ENCODE results near the gene ENGASE. TPM values are rescaled to one million over a fixed set of nuclear protein-coding genes. Genes with fewer than 3 reads are reported as not detected.

Gene ENGASE
- total and polyA plus RNA-seq, 9 of the 15 experiments (the other 6 are each of a cell fraction or from before 2014, with no cell fraction given): 0.06 to 45.5 (median 13.9) TPM

DNA sequence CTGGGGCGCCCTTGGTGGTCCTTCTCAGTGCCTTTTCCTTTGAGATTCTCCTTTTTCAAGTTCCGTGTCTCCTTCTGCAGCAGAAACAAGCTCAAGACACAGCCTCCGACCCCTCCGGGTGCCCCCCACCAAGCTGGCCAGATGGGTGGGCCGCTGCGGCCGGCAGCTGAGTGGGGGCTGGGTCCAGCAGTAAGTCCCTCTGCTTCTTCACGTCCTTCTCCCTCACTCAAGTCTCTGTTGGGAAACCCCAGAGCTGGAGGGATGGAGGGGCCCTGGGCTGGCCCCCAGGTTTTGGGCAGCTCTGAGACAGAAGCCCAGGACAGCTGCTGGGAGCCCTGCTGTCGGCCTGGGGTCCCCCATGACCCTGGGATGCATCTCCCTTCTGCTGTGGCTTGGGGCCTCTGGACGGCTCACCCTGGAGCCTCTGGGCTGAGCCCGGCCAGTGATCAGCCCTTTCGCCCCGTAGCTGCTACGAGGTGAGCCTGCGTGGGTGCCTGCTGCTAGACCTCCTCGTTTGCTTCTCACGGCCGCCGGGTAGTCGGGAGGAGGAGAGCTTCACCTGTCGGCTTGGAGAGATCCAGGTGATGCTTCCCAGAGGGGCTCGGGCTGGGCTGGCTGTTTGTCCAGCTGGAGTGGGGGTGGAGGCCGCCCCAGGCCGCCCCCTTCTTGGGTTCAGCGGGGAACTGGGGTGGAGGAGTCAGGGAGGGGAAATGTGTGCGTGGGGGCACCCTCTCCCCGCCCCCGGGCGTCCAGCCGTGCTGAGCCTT, 10.7 kb downstream of the ENGASE start:
- TF ChIP-seq HCFC1 (IDR thresholded peaks at IDR 0.05; ENCODE audit: low read depth, low read length) (no peak), SNIP1 (IDR thresholded peaks at IDR 0.05; ENCODE audit: low read depth) (no peak), MYC (IDR thresholded peaks at IDR 0.05; ENCODE audit: low read depth, low read length) (no peak), MYC (CRISPR knock-in tag; IDR thresholded peaks at IDR 0.05; ENCODE audit: borderline replicate concordance, low read depth) (no peak), EWSR1 (IDR thresholded peaks at IDR 0.05; ENCODE audit: borderline replicate concordance, low read depth, partially characterized antibody) (no peak), RBM25 (IDR thresholded peaks at IDR 0.05; ENCODE audit: low read depth, low read length, severe bottlenecking) (no peak), CEBPG (CRISPR knock-in tag; IDR thresholded peaks at IDR 0.05) (no peak), CEBPG (tag; conservative IDR thresholded peaks at IDR 0.05 in 1 of 2, IDR thresholded peaks at IDR 0.05 in 1 of 2) (no peak), ZNF263 (CRISPR knock-in tag; IDR thresholded peaks at IDR 0.05; ENCODE audit: borderline replicate concordance) (no peak)
- TF ChIP-seq, protein P1, sequence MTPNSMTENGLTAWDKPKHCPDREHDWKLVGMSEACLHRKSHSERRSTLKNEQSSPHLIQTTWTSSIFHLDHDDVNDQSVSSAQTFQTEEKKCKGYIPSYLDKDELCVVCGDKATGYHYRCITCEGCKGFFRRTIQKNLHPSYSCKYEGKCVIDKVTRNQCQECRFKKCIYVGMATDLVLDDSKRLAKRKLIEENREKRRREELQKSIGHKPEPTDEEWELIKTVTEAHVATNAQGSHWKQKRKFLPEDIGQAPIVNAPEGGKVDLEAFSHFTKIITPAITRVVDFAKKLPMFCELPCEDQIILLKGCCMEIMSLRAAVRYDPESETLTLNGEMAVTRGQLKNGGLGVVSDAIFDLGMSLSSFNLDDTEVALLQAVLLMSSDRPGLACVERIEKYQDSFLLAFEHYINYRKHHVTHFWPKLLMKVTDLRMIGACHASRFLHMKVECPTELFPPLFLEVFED (CRISPR knock-in tag; conservative IDR thresholded peaks at IDR 0.05): no peak
- TF ChIP-seq, protein P2, sequence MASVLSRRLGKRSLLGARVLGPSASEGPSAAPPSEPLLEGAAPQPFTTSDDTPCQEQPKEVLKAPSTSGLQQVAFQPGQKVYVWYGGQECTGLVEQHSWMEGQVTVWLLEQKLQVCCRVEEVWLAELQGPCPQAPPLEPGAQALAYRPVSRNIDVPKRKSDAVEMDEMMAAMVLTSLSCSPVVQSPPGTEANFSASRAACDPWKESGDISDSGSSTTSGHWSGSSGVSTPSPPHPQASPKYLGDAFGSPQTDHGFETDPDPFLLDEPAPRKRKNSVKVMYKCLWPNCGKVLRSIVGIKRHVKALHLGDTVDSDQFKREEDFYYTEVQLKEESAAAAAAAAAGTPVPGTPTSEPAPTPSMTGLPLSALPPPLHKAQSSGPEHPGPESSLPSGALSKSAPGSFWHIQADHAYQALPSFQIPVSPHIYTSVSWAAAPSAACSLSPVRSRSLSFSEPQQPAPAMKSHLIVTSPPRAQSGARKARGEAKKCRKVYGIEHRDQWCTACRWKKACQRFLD (CRISPR knock-in tag; IDR thresholded peaks at IDR 0.05): no peak
- TF ChIP-seq, protein P3, sequence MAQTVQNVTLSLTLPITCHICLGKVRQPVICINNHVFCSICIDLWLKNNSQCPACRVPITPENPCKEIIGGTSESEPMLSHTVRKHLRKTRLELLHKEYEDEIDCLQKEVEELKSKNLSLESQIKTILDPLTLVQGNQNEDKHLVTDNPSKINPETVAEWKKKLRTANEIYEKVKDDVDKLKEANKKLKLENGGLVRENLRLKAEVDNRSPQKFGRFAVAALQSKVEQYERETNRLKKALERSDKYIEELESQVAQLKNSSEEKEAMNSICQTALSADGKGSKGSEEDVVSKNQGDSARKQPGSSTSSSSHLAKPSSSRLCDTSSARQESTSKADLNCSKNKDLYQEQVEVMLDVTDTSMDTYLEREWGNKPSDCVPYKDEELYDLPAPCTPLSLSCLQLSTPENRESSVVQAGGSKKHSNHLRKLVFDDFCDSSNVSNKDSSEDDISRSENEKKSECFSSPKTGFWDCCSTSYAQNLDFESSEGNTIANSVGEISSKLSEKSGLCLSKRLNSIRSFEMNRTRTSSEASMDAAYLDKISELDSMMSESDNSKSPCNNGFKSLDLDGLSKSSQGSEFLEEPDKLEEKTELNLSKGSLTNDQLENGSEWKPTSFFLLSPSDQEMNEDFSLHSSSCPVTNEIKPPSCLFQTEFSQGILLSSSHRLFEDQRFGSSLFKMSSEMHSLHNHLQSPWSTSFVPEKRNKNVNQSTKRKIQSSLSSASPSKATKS (CRISPR knock-in tag; IDR thresholded peaks at IDR 0.05): no peak
- no TSS peak for BruUV-seq (replicated peaks)
- H3K9ac ChIP-seq (ENCODE audit: insufficient read depth in 1 of 2, low read depth in 2 of 2, low read length in 2 of 2): no peak overlapping the region; a peak in 1 of 4 replicates
- H3K9me3 ChIP-seq (replicated peaks; ENCODE audit: control insufficient read depth, insufficient read depth, low read depth, low read length): no peaks in the 10 kb centered on the region
- peaks cover 0 to 38% of the 10 kb centered on the region in 2 experiments; a peak in 2 of 5 replicates for H3K4me1 ChIP-seq (replicated peaks in 1 of 2; ENCODE audit: control insufficient read depth in 2 of 2, insufficient read depth in 2 of 2, low read length in 2 of 2)
- H3K4me3 ChIP-seq: no peak overlapping the region
- peaks cover 7% of the 10 kb centered on the region for H3K9me1 ChIP-seq (ENCODE audit: control insufficient read depth, insufficient read depth, low read length)
- no peak for ATAC-seq
- H3K27me3 ChIP-seq (ENCODE audit: control insufficient read depth in 2 of 2, insufficient read depth in 2 of 2, low read length in 2 of 2): no peaks in the 10 kb centered on the region
- H4K20me1 ChIP-seq (replicated peaks; ENCODE audit: control insufficient read depth, insufficient read depth, low read length): peaks cover 29% of the 10 kb centered on the region
- no peak for FAIRE-seq
- H3K4me2 ChIP-seq (ENCODE audit: insufficient read depth, low read length): no peak overlapping the region
- no peak for DNase-seq (ENCODE audit: extremely low read depth in 1 of 4, low spot score in 3 of 4)
- peaks cover 56% of the 10 kb centered on the region; the same call in 1 of the 3 replicates for H3K36me3 ChIP-seq (ENCODE audit: control insufficient read depth, insufficient read depth, low read length)
- 83% methylated on average over 15 of the region's 30 CpGs for WGBS (ENCODE audit: insufficient coverage, low coverage, missing lambda C conversion rate)
- H3K79me2 ChIP-seq (ENCODE audit: control insufficient read depth, insufficient read depth, low read length): no peaks in the 10 kb centered on the region
- no peak overlapping the region for H3K27ac ChIP-seq (ENCODE audit: extremely low read depth, low read depth, low read length)
- CTCF ChIA-PET (ENCODE audit: low intra/inter-chr PET ratio): interaction anchor here (1.1 kb wide), 1 partner anchor 20 kb away, joined by 3 read pairs; no protein-coding TSS in a partner anchor
- intact Hi-C loops (cut with micrococcal nuclease): no loop called here
- no peak overlapping the region for H2AFZ ChIP-seq (ENCODE audit: low read depth, low read length)
- POLR2A ChIA-PET: interaction anchor here (0.6 to 3.0 kb wide), 7 partner anchors 9 to 761 kb away, joined by 3 to 9 read pairs (median 4); no protein-coding TSS in a partner anchor
- in situ Hi-C loops (cut with MboI): no loop called here
